ENCODE data around the gene SYP. TPM values are rescaled to one million over a fixed set of nuclear protein-coding genes. Genes with fewer than 3 reads are reported as not detected.

SYP gene
- total RNA-seq, 1 donor from 2014 or later: under 0.01 TPM

DNA sequence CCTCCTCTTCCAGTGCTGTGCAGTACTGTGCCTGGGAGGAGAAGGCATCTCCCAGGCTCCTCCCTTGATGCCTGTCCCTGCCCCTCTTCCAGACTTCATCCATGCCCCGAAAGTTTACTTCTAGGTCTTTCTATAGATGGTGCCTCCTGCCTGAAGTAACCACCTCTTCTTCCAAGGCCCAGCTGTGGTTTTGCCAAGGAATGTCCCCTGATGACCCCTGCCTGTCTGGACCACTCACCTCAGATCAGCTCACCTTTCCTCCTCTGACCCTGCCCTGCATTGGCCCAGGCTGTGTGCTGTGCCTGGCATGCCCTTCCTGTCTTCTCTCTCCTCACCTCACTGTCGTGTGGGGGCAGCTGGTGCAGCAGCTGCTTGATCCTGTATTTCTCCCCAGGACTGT lies 20.6 kb downstream of the SYP start:
- TF ChIP-seq, protein P1, sequence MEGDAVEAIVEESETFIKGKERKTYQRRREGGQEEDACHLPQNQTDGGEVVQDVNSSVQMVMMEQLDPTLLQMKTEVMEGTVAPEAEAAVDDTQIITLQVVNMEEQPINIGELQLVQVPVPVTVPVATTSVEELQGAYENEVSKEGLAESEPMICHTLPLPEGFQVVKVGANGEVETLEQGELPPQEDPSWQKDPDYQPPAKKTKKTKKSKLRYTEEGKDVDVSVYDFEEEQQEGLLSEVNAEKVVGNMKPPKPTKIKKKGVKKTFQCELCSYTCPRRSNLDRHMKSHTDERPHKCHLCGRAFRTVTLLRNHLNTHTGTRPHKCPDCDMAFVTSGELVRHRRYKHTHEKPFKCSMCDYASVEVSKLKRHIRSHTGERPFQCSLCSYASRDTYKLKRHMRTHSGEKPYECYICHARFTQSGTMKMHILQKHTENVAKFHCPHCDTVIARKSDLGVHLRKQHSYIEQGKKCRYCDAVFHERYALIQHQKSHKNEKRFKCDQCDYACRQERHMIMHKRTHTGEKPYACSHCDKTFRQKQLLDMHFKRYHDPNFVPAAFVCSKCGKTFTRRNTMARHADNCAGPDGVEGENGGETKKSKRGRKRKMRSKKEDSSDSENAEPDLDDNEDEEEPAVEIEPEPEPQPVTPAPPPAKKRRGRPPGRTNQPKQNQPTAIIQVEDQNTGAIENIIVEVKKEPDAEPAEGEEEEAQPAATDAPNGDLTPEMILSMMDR (IDR thresholded peaks at IDR 0.05; ENCODE audit: insufficient read depth, low read length, severe bottlenecking): no peak
- Histone ChIP-seq H3K36me3 (ENCODE audit: control insufficient read depth, insufficient read depth, low read length) (peaks cover 20% of the 10 kb centered on the region), H3K4me3 (ENCODE audit: low read depth, low read length) (no peak overlapping the region), H3K27me3 (ENCODE audit: control insufficient read depth, insufficient read depth, low read length) (no peaks in the 10 kb centered on the region)
- DNase-seq (ENCODE audit: low read depth) (no peak), FAIRE-seq (peak; percentile 13)

DNA sequence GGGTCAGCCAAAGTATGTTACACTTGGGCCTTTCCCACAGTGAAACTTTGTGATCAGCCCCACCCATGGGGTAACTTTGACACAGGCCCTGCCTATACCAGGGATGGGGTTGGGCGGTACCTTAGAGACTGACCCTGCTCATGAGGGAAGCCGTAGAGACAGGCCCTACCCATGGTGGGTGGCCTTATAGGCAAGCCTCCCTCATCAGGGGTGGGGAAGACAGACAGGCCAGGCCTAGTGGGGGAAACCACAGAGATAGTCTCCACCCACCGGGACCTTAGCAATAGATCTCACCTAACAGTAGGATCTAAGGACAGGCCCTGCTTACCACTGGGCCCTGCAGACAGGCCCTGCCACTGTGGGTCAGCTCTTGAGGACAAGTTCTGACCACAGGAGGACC lies 21.5 kb downstream of the SYP start:
- Histone ChIP-seq H3K27me3 (ENCODE audit: control insufficient read depth, insufficient read depth, low read length) (no peaks in the 10 kb centered on the region), H3K36me3 (ENCODE audit: control insufficient read depth, insufficient read depth, low read length) (peaks cover 24% of the 10 kb centered on the region), H3K4me3 (ENCODE audit: low read depth, low read length) (no peak overlapping the region)
- TF ChIP-seq, protein P1 (IDR thresholded peaks at IDR 0.05; ENCODE audit: insufficient read depth, low read length, severe bottlenecking): no peak
- DNase-seq (ENCODE audit: low read depth) (no peak), FAIRE-seq (no peak)

DNA sequence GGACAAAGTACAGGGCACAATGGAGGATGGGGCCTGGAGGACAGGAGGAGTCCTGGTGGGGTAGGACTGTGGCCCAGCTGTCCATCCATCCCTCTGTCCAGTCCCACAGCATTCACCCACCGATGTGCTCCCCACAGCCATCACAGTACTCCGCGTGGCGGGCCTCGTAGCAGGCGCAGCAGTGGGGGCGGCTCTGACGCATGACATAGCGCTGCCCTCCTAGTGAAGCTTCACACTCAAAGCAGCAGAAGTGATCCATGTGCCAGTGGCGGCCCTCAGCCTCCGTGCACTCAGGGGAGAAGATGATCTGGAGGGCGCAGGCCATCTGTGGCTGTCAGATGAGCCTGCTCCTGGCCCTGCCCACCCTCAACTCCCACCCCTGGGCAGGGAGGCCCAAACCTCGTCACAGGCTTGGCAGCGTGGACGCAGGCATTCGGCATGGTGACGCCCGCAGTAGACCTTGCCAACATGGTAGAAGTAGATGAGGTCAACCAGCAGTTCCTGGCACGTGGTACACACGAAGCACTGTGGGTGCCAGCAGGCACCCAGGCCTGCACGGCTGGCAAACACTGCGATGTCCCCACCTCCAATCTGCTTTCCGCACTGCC lies 22.0 kb downstream of the SYP start:
- DNase-seq (ENCODE audit: low read depth): no peak
- Histone ChIP-seq H3K4me3 (ENCODE audit: low read depth, low read length) (no peak overlapping the region), H3K36me3 (ENCODE audit: control insufficient read depth, insufficient read depth, low read length) (peaks cover 25% of the 10 kb centered on the region), H3K27me3 (ENCODE audit: control insufficient read depth, insufficient read depth, low read length) (no peaks in the 10 kb centered on the region)
- TF ChIP-seq, protein P1 (IDR thresholded peaks at IDR 0.05; ENCODE audit: insufficient read depth, low read length, severe bottlenecking): no peak
- no peak for FAIRE-seq

DNA sequence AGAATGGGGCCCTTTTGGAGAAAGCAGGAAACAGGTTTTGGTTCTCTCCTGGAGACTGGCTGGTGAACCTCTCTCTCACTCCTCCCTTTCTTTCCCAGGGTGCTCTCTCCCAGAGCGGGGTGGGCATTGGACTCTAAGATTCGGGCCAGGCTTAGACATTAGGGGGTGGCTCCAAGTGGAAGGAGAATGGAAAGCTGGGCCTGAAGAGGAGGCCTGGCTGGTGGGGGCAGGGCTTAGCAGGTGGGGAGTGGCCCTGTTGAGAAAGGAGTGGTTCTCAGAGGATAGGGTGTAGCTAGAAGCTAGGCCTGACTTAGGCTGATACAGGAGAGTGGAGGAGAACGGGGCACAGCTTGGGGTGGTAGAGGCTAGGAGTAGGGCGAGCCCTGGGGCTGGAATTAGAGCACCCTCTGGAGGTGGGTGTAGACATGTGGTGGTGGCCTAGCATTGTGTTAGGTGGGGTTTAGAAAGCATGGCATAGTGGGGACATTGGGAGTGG lies 22.6 kb downstream of the SYP start:
- DNase-seq (ENCODE audit: low read depth) (peak; percentile 52), FAIRE-seq (no peak)
- peaks cover 23% of the 10 kb centered on the region for H3K36me3 ChIP-seq (ENCODE audit: control insufficient read depth, insufficient read depth, low read length)
- TF ChIP-seq, protein P1 (IDR thresholded peaks at IDR 0.05; ENCODE audit: insufficient read depth, low read length, severe bottlenecking): peak; percentile 40
- no peaks in the 10 kb centered on the region for H3K27me3 ChIP-seq (ENCODE audit: control insufficient read depth, insufficient read depth, low read length)
- no peak overlapping the region for H3K4me3 ChIP-seq (ENCODE audit: low read depth, low read length)

DNA sequence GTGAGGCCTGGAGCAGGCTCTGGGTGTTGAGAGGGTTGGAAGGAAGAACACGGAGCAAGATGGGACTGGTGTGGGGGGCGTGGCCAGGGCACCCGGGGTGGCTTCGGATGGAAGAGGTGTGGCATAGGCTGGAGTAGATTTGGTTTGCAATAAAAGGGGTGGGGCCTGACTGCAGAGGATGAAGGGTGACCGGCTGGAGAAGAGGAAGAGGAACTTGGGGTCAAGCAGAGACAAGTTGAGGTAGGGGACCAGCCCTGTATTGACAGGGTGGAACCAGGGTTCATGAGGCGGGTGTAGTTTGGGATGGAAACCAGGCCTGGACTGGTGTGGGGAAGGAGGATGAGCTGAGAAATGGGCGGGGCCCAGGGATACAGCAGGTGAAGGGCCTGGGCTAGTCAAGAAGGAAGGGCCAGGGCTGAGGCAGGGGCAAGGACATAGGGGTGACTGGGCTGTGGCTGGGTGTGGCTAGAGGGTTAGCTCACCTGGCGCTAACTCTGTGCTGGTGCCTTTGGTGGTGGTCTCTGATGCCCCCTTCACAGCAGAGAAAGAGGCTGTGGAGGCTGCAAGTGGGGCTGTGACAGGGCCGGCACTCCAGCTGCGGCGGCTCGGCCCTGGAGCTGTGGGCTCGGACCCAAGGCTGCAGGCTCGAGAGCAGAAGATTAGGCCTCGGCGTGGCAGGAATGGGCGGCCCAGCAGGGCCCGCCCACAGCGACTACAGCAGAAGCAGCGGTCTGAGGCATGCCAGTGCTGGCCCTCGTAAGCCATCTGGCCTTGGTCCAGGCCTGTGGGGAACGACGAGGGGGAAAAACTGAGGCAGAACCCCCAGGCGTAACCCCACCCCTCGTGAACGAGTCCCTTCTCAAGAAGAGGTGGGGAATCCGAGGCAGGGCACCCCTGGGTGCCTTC lies 23.3 kb downstream of the SYP start:
- H3K4me3 ChIP-seq (ENCODE audit: low read depth, low read length): no peak overlapping the region

More for the DNA sequence above, 23.3 kb downstream of the SYP start:
- FAIRE-seq (no peak), DNase-seq (ENCODE audit: low read depth) (peak; percentile 79)
- TF ChIP-seq, protein P1 (IDR thresholded peaks at IDR 0.05; ENCODE audit: insufficient read depth, low read length, severe bottlenecking): no peak
- Histone ChIP-seq H3K27me3 (ENCODE audit: control insufficient read depth, insufficient read depth, low read length) (no peaks in the 10 kb centered on the region), H3K36me3 (ENCODE audit: control insufficient read depth, insufficient read depth, low read length) (peaks cover 21% of the 10 kb centered on the region)
